NCI-H128 (cell line): ENCODE measurements around the gene SAP30BP.

Experiments used
- DNase-seq: peaks from one replicate; lab custom pipeline; 2025; ENCODE audit not compliant: unreplicated experiment; lab: John Stamatoyannopoulos, UW

SAP30BP gene

GRCh38 chr17:75755205-75755901 lies 88.2 kb downstream of the SAP30BP start:
- no peak for DNase-seq

DNA sequence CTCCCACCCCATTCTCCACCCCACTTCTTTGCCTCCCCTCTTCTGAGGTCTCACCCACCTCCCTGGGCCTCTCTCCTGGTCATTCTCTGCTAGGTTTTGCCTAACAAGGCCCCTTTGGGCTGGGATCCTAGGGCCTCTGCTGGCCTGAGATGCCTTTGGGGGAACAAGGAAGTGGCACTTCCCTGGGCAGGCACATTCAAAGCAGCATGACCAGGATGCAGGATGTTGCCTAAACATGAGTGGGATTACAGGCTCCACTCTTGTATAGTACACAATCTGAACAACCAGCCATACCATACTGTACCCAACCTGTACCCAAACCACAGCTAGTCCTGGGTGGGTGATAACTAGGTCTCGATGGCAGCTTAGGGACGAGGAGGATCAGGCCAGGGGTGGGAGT lies 88.9 kb downstream of the SAP30BP start:
- no peak for DNase-seq

DNA sequence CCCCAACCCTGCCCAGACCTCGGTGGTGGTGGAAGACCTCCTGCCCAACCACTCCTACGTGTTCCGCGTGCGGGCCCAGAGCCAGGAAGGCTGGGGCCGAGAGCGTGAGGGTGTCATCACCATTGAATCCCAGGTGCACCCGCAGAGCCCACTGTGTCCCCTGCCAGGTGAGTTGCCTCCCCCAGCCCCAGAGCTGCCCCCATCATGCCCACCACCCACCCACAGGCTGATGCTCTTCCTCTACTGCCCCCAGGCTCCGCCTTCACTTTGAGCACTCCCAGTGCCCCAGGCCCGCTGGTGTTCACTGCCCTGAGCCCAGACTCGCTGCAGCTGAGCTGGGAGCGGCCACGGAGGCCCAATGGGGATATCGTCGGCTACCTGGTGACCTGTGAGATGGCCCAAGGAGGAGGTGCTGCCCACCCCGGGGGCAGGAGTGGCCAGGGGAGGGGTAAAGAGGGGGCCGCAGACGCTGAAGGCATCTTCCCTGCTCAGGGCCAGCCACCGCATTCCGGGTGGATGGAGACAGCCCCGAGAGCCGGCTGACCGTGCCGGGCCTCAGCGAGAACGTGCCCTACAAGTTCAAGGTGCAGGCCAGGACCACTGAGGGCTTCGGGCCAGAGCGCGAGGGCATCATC lies 89.4 kb downstream of the SAP30BP start:
- no peak for DNase-seq

GRCh38 chr17:75757086-75757681 lies 90.0 kb downstream of the SAP30BP start:
- no peak for DNase-seq
